HG03442 (cell line): ENCODE data around the gene HBE1.
A peak's percentile ranks its signal among the peaks of the same experiment; 100 is the strongest.

Experiments
- ATAC-seq: cut with Tn5 transposase; IDR thresholded peaks from one replicate; pipeline ENCODE4 v1.9.1; 2021; ENCODE audit warnings: mild to moderate bottlenecking, moderate library complexity; ENCODE audit not compliant: unreplicated experiment

Gene HBE1

DNA sequence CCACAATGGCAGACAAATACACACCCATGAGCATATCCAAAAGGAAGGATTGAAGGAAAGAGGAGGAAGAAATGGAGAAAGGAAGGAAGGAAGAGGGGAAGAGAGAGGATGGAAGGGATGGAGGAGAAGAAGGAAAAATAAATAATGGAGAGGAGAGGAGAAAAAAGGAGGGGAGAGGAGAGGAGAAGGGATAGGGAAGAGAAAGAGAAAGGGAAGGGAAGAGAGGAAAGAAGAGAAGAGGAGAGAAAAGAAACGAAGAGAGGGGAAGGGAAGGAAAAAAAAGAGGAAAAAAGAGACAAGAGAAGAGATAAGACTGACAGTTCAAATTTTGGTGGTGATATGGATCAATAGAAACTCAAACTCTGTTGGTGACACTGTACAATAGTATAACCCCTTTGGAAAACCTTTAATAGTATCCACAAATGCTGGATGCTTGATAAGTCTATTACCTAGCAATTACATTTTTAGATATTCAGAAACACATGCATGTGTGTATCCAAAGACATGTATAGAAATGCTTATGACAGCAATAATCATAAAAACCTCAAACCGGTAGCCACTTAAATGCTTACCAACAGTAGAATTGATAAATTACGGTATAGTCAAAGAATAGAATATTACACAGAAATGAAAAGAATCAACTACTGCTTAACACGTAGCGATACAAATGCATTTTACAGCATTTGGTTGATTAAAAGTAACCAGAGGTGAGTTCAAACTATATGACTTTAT, 34.2 kb downstream of the HBE1 start:
- ATAC-seq: no peak

DNA sequence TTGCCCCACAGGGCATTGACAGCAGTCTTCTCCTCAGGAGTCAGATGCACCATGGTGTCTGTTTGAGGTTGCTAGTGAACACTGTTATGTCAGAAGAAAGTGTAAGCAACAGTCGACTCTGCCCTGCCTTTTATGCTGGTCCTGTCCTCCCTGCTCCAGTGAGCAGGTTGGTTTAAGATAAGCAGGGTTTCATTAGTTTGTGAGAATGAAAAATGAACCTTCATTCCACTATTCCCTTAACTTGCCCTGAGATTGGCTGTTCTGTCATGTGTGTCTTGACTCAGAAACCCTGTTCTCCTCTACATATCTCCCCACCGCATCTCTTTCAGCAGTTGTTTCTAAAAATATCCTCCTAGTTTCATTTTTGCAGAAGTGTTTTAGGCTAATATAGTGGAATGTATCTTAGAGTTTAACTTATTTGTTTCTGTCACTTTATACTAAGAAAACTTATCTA, 35.3 kb downstream of the HBE1 start, which contains the start of gene HBD:
HBD (minus strand) TSS at position 103 of the 454 bp plus-strand sequence; CDS start at position 53, 50 bp downstream.
- peak; percentile 79 for ATAC-seq

DNA sequence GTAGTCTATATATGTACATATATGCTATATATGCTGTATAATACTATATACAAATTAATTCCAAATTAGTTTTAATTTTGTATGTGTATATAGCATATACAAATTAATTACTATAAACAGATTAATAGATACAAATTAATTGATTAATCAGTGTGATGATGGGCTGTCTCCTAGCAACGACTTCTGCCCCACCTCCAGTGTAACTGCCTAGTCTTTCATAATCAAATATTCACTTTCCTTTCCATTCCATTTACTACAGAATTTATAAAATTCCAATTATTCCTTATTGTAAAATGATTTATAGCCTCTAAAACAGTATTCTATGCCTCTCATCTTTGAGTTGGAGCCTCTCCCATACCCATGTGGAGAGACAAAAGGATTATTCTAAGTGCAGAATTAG, 36.4 kb downstream of the HBE1 start:
- ATAC-seq: no peak

DNA sequence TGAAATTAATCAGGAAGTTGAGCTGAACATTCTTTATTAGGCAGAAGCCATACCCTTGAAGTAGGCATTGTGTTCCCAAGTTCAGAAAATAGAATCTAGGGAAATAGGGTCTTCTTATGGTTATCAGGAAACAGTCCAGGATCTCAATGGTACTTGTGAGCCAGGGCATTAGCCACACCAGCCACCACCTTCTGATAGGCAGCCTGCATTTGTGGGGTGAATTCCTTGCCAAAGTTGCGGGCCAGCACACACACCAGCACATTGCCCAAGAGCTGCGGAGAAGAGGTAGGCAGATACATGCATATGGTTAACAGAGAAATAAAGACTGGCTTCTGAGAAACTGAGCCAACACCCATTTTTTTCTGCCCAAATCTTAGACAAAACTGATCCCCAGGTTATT, 36.9 kb downstream of the HBE1 start:
- no peak for ATAC-seq

DNA sequence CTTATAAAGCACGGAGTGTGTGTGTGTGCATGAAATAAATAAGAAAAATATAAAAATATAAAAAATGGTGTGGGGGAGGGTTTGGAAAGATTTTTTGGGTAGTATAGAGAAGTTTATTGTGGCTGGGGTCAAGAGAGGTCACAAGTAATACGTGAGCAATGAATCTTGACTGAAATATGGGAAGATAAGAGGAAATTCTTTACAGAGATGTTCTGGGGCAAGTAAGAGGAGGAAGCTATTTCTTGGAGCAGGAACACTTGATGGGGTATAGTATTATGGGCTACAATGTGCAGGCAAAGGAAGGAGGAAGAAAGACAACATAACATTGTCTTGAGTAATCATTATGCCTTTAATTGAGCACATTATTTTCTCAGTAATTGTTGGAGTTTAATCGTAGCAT, 37.6 kb downstream of the HBE1 start:
- ATAC-seq: no peak

DNA sequence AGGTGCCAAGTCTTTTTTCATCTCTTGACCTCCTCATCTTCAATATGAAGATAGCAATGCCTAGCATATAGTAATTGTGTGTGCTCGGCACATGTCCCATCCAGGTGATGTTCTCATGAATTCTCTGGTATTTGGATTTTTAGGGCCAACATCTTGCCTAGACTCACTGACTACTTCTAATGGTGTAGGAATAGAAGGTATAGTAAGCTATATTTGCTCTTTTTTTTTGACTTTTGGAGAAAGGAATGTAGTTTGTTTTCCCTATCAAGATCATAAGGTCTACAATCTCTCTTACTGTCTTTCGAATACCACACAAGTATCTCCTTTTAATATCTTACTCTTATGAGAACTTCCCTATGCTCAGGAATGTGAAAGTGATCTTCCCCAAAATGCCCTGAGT, 38.6 kb downstream of the HBE1 start:
- ATAC-seq: no peak

DNA sequence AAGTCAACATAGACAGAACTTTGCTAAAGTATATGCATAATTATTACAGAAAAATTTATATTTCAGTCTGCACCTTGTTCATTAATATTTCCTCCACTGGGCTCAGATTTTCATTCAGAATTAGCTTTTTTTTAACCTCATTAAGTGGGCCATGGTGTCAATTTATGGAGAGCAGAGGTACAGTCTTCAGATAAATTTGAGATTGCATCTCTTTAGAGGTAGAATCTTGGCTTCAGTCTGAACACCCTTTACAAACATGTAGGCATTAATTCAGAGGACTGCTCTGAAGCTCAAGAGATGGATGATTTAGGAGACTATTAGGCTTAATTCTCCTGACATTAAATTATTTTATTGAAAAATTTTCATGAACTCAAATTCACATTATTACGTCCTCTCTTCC, 39.5 kb downstream of the HBE1 start:
- ATAC-seq: no peak

DNA sequence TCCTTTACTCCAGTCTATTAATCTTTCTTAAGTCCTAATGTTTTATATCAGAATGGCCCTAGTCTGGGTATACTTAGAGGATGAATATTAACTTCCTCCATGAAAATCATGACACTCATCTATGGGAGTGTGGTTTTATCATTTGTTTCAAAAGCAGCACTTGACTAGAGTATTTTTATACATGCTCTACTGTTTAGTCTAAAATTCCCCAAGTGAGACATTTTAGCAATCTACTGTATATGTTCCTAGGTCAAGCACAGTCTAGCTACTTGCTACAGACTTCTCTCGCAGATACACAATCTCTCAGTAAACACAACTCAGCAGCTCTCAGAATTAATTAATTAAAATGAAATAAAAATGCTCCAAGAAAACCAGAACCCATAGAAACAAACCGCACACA, 39.9 kb downstream of the HBE1 start:
- no peak for ATAC-seq

DNA sequence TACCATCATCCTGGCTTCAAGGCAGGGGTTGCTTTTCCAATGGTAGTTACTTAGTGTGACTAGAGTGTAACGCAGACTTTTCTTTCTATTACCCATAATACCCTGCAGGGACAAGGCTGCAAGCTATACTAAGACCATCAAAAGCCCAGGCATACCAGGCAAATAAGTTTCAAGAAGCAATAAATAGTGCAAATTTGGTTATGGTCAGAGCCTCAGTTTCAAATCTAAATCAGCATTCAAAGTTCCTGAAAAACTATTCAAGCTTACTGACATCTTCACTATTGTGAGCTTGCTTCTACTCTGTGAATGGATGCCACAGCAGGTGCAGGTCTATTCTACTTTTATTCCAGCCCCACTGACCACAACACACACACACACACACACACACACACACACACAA, 40.4 kb downstream of the HBE1 start:
- ATAC-seq: no peak

DNA sequence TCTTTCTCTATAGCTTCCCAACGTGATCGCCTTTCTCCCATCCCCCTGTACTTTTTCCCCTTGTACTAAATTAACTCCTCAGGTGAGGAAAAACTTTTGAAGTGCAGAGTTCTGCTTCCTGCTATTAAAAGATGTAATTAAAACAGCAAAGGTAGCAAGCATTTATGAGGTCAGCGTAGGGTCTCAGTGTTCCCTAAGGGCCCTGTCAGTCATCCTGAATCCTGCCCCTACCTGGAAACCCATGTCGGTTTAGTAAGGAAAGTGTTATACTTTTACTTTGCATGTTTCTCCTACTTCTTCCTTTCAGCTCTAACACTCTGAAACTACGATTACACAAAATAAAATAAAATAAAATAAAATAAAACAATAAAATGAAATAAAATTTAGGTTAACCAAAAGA, 41.6 kb downstream of the HBE1 start:
- no peak for ATAC-seq

DNA sequence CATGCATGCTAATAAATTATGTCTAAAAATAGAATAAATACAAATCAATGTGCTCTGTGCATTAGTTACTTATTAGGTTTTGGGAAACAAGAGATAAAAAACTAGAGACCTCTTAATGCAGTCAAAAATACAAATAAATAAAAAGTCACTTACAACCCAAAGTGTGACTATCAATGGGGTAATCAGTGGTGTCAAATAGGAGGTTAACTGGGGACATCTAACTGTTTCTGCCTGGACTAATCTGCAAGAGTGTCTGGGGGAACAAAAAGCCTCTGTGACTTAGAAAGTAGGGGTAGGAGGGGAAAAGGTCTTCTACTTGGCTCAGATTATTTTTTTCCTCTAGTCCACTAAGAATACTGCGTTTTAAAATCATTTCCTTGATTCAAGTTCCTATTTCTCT, 42.1 kb downstream of the HBE1 start:
- no peak for ATAC-seq

DNA sequence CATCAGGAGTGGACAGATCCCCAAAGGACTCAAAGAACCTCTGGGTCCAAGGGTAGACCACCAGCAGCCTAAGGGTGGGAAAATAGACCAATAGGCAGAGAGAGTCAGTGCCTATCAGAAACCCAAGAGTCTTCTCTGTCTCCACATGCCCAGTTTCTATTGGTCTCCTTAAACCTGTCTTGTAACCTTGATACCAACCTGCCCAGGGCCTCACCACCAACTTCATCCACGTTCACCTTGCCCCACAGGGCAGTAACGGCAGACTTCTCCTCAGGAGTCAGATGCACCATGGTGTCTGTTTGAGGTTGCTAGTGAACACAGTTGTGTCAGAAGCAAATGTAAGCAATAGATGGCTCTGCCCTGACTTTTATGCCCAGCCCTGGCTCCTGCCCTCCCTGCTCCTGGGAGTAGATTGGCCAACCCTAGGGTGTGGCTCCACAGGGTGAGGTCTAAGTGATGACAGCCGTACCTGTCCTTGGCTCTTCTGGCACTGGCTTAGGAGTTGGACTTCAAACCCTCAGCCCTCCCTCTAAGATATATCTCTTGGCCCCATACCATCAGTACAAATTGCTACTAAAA, 42.9 kb downstream of the HBE1 start, which contains the start of gene HBB:
HBB (minus strand) TSS at position 340 of the 579 bp plus-strand sequence; CDS start at position 290, 50 bp downstream.
- ATAC-seq: no peak

DNA sequence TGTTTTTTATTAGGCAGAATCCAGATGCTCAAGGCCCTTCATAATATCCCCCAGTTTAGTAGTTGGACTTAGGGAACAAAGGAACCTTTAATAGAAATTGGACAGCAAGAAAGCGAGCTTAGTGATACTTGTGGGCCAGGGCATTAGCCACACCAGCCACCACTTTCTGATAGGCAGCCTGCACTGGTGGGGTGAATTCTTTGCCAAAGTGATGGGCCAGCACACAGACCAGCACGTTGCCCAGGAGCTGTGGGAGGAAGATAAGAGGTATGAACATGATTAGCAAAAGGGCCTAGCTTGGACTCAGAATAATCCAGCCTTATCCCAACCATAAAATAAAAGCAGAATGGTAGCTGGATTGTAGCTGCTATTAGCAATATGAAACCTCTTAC, 44.3 kb downstream of the HBE1 start:
- no peak for ATAC-seq

DNA sequence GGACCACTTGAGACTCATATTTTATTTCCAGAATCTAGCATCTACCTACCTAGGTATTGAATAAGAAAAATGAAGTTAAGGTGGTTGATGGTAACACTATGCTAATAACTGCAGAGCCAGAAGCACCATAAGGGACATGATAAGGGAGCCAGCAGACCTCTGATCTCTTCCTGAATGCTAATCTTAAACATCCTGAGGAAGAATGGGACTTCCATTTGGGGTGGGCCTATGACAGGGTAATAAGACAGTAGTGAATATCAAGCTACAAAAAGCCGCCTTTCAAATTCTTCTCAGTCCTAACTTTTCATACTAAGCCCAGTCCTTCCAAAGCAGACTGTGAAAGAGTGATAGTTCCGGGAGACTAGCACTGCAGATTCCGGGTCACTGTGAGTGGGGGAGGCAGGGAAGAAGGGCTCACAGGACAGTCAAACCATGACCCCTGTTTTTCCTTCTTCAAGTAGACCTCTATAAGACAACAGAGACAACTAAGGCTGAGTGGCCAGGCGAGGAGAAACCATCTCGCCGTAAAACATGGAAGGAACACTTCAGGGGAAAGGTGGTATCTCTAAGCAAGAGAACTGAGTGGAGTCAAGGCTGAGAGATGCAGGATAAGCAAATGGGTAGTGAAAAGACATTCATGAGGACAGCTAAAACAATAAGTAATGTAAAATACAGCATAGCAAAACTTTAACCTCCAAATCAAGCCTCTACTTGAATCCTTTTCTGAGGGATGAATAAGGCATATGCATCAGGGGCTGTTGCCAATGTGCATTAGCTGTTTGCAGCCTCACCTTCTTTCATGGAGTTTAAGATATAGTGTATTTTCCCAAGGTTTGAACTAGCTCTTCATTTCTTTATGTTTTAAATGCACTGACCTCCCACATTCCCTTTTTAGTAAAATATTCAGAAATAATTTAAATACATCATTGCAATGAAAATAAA, 44.9 kb downstream of the HBE1 start:
- ATAC-seq: no peak

DNA sequence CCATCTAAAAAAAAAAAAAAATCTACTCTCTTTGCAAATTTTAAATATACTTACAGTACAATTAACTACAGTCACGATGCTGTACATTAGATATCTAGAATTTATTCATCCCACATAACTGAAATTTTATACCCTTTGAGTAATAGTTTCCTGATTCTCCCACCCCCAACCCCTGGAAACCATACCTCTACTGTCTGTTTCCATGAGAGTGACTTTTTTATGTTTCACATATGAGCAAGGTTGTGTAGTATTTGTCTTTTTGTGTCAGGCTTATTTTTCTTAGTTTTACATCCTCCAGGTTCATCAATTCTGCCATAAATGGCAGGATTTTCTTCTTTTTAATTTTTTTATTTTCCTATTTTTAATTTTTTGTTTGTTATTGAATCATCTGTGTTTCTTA, 46.1 kb downstream of the HBE1 start:
- no peak for ATAC-seq

DNA sequence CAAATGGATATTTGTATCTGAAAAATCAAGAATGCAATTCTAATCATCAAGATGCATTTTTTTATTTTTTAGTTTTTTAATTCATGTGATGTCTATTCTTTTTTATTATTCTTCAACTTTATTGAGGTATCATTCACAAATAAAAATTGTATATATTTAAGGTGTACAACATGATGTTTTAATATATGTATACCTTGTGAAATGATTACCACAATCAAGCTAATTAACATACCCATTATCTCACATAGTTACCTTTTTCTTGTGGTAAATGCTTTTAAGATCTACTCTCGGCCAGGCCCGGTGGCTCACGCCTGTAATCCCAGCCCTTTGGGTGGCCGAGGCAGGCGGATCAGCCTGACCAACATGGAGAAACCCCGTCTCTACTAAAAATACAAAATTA, 46.6 kb downstream of the HBE1 start:
- ATAC-seq: no peak
